Astrocyte (in vitro differentiated cells and primary cell): ENCODE data around the gene PLEKHG4B.
"Not testable (repeated sequence)": the region's sequence is repeated elsewhere in the genome, so short reads cannot be mapped to it uniquely, and the experiment has no call there.

Experiments
- EZH2 ChIP-seq: IDR thresholded peaks from 2 replicates; pipeline ENCODE4 v1.6.1; 2012; ENCODE audit warnings: mild to moderate bottlenecking, low read length, inconsistent platforms; ENCODE audit not compliant: insufficient read depth
- TF ChIP-seq, protein P1 (sequence below): IDR thresholded peaks from 2 replicates; pipeline ENCODE4 v1.5.1; 2011; ENCODE audit warnings: low read depth, mild to moderate bottlenecking, inconsistent platforms, low read length, moderate library complexity; ENCODE audit not compliant: insufficient read depth

DNA sequence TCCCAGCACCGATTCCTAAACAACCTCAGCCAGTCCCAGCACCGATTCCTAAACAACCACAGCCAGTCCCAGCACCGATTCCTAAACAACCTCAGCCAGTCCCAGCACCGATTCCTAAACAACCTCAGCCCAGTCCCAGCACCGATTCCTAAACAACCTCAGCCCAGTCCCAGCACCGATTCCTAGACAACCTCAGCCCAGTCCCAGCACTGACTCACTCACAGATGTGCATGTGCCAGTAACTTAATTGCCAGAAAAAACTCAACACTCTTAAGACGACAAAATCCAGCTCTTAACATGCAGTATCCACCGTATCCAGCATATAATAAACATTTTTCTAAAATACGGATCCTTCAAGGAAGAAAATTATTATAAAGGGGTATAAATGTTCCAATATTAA, 12.1 kb downstream of the PLEKHG4B start:
- TF ChIP-seq, protein P1, sequence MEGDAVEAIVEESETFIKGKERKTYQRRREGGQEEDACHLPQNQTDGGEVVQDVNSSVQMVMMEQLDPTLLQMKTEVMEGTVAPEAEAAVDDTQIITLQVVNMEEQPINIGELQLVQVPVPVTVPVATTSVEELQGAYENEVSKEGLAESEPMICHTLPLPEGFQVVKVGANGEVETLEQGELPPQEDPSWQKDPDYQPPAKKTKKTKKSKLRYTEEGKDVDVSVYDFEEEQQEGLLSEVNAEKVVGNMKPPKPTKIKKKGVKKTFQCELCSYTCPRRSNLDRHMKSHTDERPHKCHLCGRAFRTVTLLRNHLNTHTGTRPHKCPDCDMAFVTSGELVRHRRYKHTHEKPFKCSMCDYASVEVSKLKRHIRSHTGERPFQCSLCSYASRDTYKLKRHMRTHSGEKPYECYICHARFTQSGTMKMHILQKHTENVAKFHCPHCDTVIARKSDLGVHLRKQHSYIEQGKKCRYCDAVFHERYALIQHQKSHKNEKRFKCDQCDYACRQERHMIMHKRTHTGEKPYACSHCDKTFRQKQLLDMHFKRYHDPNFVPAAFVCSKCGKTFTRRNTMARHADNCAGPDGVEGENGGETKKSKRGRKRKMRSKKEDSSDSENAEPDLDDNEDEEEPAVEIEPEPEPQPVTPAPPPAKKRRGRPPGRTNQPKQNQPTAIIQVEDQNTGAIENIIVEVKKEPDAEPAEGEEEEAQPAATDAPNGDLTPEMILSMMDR = not testable (repeated sequence)
- TF ChIP-seq EZH2 = not testable (repeated sequence)
